Activated CD4-positive, alpha-beta T cell treated with anti-CD3 and anti-CD28 coated beads for 1 hour (primary cell): ENCODE measurements around the gene NUP210.

Experiments used
- DNase-seq: peaks from one replicate; pipeline ENCODE4 v3.0.0-alpha.2; 2020

NUP210 gene

GRCh38 chr3:13318626-13319470 is 101.3 kb downstream of the NUP210 start:
- no peak for DNase-seq

GRCh38 chr3:13317596-13318320 is 102.4 kb downstream of the NUP210 start:
- DNase-seq = no peak

- DNase-seq = no peak
Measured at GRCh38 chr3:13316603-13317002, 103.5 kb downstream of the NUP210 start.

GRCh38 chr3:13314877-13315276 is 105.2 kb downstream of the NUP210 start:
- DNase-seq = no peak

GRCh38 chr3:13313813-13314212 is 106.3 kb downstream of the NUP210 start:
- no peak for DNase-seq

- no peak for DNase-seq
Measured at GRCh38 chr3:13309004-13309403, 111.1 kb downstream of the NUP210 start.

- DNase-seq = no peak
Measured at GRCh38 chr3:13308380-13308801, 111.7 kb downstream of the NUP210 start.

- DNase-seq = no peak
Measured at GRCh38 chr3:13307041-13307440, 113.1 kb downstream of the NUP210 start.

- no peak for DNase-seq
Measured at GRCh38 chr3:13305623-13306022, 114.5 kb downstream of the NUP210 start.

- no peak for DNase-seq
Measured at GRCh38 chr3:13303410-13303809, 116.7 kb downstream of the NUP210 start.

GRCh38 chr3:13301286-13301987 is 118.7 kb downstream of the NUP210 start:
- no peak for DNase-seq

- no peak for DNase-seq
Measured at GRCh38 chr3:13300546-13301285, 119.4 kb downstream of the NUP210 start.

- no peak for DNase-seq
Measured at GRCh38 chr3:13299531-13300155, 120.5 kb downstream of the NUP210 start.

GRCh38 chr3:13296662-13297061 is 123.5 kb downstream of the NUP210 start:
- DNase-seq = no peak

- DNase-seq = no peak
Measured at GRCh38 chr3:13294442-13295351, 125.4 kb downstream of the NUP210 start.

GRCh38 chr3:13292375-13292774 is 127.7 kb downstream of the NUP210 start:
- no peak for DNase-seq

GRCh38 chr3:13290941-13291340 is 129.2 kb downstream of the NUP210 start:
- no peak for DNase-seq

- no peak for DNase-seq
Measured at GRCh38 chr3:13289771-13290285, 130.3 kb downstream of the NUP210 start.

- no peak for DNase-seq
Measured at GRCh38 chr3:13288732-13289718, 131.1 kb downstream of the NUP210 start.

GRCh38 chr3:13287833-13288232 is 132.3 kb downstream of the NUP210 start:
- no peak for DNase-seq
